ENCODE measurements around the gene ZNF605. TPM values are rescaled to one million over a fixed set of nuclear protein-coding genes. Genes with fewer than 3 reads are reported as not detected.

The ZNF605 gene
- total and polyA plus RNA-seq, 9 of the 15 experiments (the other 6 are each of a cell fraction or from before 2014, with no cell fraction given), result 0.45 to 1.1 (median 0.68) TPM

DNA sequence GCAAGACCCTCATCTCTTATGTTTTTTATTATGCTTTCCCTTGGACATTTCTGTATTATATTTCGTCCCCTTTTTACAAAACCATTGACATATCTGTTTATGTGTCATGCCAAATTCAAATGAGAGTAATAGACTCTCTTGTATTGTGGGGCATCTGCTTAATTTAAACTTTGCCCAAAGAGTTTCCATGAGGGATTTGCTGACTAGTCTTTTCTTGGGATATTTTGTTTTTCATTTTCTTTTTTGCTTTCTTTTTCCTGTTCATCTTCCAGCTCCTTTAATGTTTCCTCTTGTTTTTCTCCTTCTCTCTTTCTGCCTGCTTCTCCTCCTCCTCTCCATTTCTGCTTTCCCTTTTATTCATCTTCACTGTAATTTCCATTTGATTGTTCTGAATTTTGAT lies 16.3 kb upstream of the ZNF605 start (continued):
- TF ChIP-seq, protein P1, sequence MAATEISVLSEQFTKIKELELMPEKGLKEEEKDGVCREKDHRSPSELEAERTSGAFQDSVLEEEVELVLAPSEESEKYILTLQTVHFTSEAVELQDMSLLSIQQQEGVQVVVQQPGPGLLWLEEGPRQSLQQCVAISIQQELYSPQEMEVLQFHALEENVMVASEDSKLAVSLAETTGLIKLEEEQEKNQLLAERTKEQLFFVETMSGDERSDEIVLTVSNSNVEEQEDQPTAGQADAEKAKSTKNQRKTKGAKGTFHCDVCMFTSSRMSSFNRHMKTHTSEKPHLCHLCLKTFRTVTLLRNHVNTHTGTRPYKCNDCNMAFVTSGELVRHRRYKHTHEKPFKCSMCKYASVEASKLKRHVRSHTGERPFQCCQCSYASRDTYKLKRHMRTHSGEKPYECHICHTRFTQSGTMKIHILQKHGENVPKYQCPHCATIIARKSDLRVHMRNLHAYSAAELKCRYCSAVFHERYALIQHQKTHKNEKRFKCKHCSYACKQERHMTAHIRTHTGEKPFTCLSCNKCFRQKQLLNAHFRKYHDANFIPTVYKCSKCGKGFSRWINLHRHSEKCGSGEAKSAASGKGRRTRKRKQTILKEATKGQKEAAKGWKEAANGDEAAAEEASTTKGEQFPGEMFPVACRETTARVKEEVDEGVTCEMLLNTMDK (IDR thresholded peaks at IDR 0.05; ENCODE audit: borderline replicate concordance, insufficient read depth, low read depth, low read length, poor library complexity, severe bottlenecking), result no peak
- no peak for TF ChIP-seq NRF1 (conservative IDR thresholded peaks at IDR 0.05 in 1 of 2, IDR thresholded peaks at IDR 0.05 in 1 of 2)

DNA sequence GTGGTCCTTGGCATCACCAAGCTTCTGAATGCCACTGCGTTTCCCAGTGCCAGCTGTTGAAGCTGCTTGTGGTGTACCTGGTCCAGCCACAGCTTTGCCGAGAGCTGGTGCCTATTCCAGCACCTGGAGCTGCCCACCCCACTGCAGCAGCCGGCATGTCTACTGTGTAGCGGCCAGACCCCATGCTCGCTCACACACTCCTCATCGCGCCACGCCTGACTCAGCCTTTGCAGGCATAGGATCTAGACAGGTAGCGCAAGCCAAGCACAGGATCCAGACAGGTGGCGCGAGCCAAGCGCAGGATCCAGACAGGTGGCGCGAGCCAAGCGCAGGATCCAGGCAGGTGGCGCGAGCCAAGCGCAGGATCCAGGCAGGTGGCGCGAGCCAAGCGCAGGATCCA lies 11.6 kb upstream of the ZNF605 start:
- no peak for FAIRE-seq
- intact Hi-C loops (cut with micrococcal nuclease), result loop anchor here (10.0 kb wide), 1 partner anchor 97 kb away; no protein-coding TSS in a partner anchor

More for the DNA sequence above, 11.6 kb upstream of the ZNF605 start:
- Histone ChIP-seq H3K36me3 (ENCODE audit: control insufficient read depth, insufficient read depth, low read length) (no peaks in the 10 kb centered on the region), H3K4me2 (ENCODE audit: insufficient read depth, low read length) (no peak overlapping the region), H3K9me3 (replicated peaks; ENCODE audit: control insufficient read depth, insufficient read depth, low read depth, low read length) (0 out of 2 replicates have a peak, but pooled peaks cover 6% of the 10 kb centered on the region), H3K4me1 (replicated peaks in 1 of 2; ENCODE audit: control insufficient read depth in 2 of 2, insufficient read depth in 2 of 2, low read length in 2 of 2) (no peaks in the 10 kb centered on the region), H3K79me2 (ENCODE audit: control insufficient read depth, insufficient read depth, low read length) (no peaks in the 10 kb centered on the region), H3K27me3 (ENCODE audit: control insufficient read depth in 2 of 2, insufficient read depth in 2 of 2, low read length in 2 of 2) (no peaks in the 10 kb centered on the region), H3K9ac (ENCODE audit: insufficient read depth in 1 of 2, low read depth in 2 of 2, low read length in 2 of 2) (no peak overlapping the region), H3K9me1 (ENCODE audit: control insufficient read depth, insufficient read depth, low read length) (no peaks in the 10 kb centered on the region), H2AFZ (ENCODE audit: low read depth, low read length) (no peak overlapping the region), H3K4me3 (no peak overlapping the region), H4K20me1 (replicated peaks; ENCODE audit: control insufficient read depth, insufficient read depth, low read length) (no peaks in the 10 kb centered on the region), H3K27ac (ENCODE audit: extremely low read depth, low read depth, low read length) (no peak overlapping the region)
- BruUV-seq (replicated peaks), result no TSS peak
- ChIA-PET CTCF (ENCODE audit: low intra/inter-chr PET ratio) (no interaction called here), POLR2A (no interaction called here)
- ATAC-seq, result no peak
- no peak for DNase-seq (ENCODE audit: extremely low read depth in 1 of 4, low spot score in 3 of 4)
- TF ChIP-seq SOX6 (IDR thresholded peaks at IDR 0.05), result no peak
- TF ChIP-seq SNIP1 (IDR thresholded peaks at IDR 0.05; ENCODE audit: low read depth), result no peak
- TF ChIP-seq MAFK (IDR thresholded peaks at IDR 0.05; ENCODE audit: low read length), result no peak
- TF ChIP-seq NFYB (IDR thresholded peaks at IDR 0.05; ENCODE audit: extremely low read depth, insufficient read length), result no peak
- TF ChIP-seq, protein P2, sequence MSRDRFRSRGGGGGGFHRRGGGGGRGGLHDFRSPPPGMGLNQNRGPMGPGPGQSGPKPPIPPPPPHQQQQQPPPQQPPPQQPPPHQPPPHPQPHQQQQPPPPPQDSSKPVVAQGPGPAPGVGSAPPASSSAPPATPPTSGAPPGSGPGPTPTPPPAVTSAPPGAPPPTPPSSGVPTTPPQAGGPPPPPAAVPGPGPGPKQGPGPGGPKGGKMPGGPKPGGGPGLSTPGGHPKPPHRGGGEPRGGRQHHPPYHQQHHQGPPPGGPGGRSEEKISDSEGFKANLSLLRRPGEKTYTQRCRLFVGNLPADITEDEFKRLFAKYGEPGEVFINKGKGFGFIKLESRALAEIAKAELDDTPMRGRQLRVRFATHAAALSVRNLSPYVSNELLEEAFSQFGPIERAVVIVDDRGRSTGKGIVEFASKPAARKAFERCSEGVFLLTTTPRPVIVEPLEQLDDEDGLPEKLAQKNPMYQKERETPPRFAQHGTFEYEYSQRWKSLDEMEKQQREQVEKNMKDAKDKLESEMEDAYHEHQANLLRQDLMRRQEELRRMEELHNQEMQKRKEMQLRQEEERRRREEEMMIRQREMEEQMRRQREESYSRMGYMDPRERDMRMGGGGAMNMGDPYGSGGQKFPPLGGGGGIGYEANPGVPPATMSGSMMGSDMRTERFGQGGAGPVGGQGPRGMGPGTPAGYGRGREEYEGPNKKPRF (IDR thresholded peaks at IDR 0.05; ENCODE audit: low read depth, low read length), result no peak
- TF ChIP-seq TGIF2 (CRISPR knock-in tag; IDR thresholded peaks at IDR 0.05), result no peak
- TF ChIP-seq TFAM (CRISPR knock-in tag; conservative IDR thresholded peaks at IDR 0.05), result no peak
- no peak for TF ChIP-seq MECOM (CRISPR knock-in tag; IDR thresholded peaks at IDR 0.05)
- WGBS (ENCODE audit: insufficient coverage, low coverage, missing lambda C conversion rate), result 28% methylated on average over 12 of the region's 21 CpGs
- in situ Hi-C loops (cut with MboI), result no loop called here
